Pancreas (tissue), 10 donors: Measurements from ENCODE around the gene PRKAR2B. TPM values are rescaled to one million over a fixed set of nuclear protein-coding genes. Genes with fewer than 3 reads are reported as not detected.
A peak's percentile ranks its signal among the peaks of the same experiment; 100 is the strongest.

ENCODE experiments used
- ATAC-seq, 4 donors: fragments of 200-7000 bp; cut with Tn5 transposase; one replicate each; pipeline versions ENCODE4 v1.8.0 to v1.9.1; 2020; ENCODE audit warnings: mild to moderate bottlenecking in 4 of 4, moderate library complexity in 4 of 4
- DNase-seq, 6 donors: peaks; one replicate each; pipeline ENCODE4 v3.0.0-alpha.2; 2020
- FAIRE-seq: peaks from 2 replicates; lab custom pipeline; 2012; peaks lifted over from hg19 to GRCh38; lab: Jason Lieb, UNC
- H3K27ac ChIP-seq, 4 donors: fragments of 200-600 bp; sonication (generic); 1 replicate in 3 of 4; 2 replicates in 1 of 4; pipeline versions ENCODE4 v1.5.0 to v1.8.0; 2020
- H3K27me3 ChIP-seq, 4 donors: fragments of 200-600 bp; one replicate each; pipeline ENCODE4 v1.8.0; 2021
- H3K36me3 ChIP-seq, 3 donors: fragments of 200-600 bp; sonication (generic) in 1 of 3; one replicate each; pipeline versions ENCODE4 v1.5.0 to v1.8.0; 2020 to 2021
- H3K4me1 ChIP-seq, 3 donors: fragments of 200-600 bp; one replicate each; pipeline ENCODE4 v1.8.0; 2021
- H3K4me3 ChIP-seq, 4 donors: fragments of 200-600 bp; sonication (generic) in 2 of 4; one replicate each; pipeline versions ENCODE4 v1.5.0 to v1.8.0; 2020 to 2021
- H3K9me3 ChIP-seq, 4 donors: fragments of 200-600 bp; one replicate each; pipeline ENCODE4 v1.8.0; 2021
- WGBS, 2 donors: extraction: QIAGEN DNeasy Blood & Tissue Kit; methylation state at CpG; one replicate each; pipeline ENCODE4 v1.1.7; 2013; 5-methylcytosine and 5-hydroxymethylcytosine counted together
- intact Hi-C, 3 donors: fragments of 100-400 bp; cut with DNase I; formaldehyde crosslinking; loops; one replicate each; pipeline versions ENCODE4 v1.11.1 to v1.14.2; 2022
- polyA plus RNA-seq, 2 donors: library from polyadenylated mRNA; stranded (reverse); fragments of 200-250 nt; gene quantifications; one replicate each; pipeline ENCODE4 v1.2.3, GENCODE V29; 2013
- total RNA-seq, 6 donors: library from RNA; stranded (reverse); fragmentation: NEBNext Ultra II Directional in 4 of 6; extraction: Animal tissue kit (Norgen Biotek cat#: 25700) in 4 of 6; gene quantifications; one replicate each; pipeline versions ENCODE4 v1.2.1 to v1.2.4, GENCODE V29; 2021 to 2023
- TF ChIP-seq, protein P1 (sequence below), 4 donors: fragments of 200-600 bp; sonication (generic) in 3 of 4; IDR thresholded peaks; one replicate each; pipeline versions ENCODE4 v1.5.0 to v1.8.0; 2021; ENCODE audit warnings: antibody characterized with exemption in 4 of 4
- donor health status: healthy with polysubstance abuse.
- donor health status: DM: no; HTN: no; CAD: no; lungs with moderate emphysema.
- donor health status: DM: no; HTN: no; CAD: no.
- donor health status: control.
- donor health status: control.
- donor health status: Bipolar disorder and iron deficiency.
- donor health status: DM: yes; HTN: yes; CAD: no.
- donor health status: DM: no; HTN: no; CAD: no.
- donor health status: DM: no; HTN: no; CAD: no.
- donor health status: DM: yes; HTN: yes; CAD: no.

Gene PRKAR2B
- total and polyA plus RNA-seq, 8 donors, result 5.8 to 9.9 (median 7.6) TPM

DNA sequence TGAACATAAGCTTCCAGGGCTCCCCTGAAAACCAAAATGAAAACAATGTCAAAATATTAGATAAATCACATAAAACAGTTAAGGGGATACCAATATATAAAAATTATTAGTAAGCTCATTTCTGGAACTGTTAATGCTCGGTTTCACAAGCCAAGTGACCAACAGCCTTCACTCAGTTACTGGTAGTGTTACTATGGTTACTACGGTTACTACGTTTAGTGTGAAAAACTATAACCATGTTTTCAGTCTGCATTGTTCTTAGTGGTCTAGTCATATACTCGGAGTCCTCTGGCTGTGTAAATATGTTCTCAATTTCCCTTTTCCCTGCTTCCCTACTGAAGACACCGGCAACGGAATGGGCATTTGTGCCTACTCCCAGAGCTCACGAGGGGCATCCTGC, 159.1 kb downstream of the PRKAR2B start:
- no peak for FAIRE-seq
- no peaks in the 10 kb centered on the region for H3K27me3 ChIP-seq
- H3K36me3 ChIP-seq, result peaks cover 2 to 41% (median 11%) of the 10 kb centered on the region in 3 donors
- H3K27ac ChIP-seq, result no peak overlapping the region
- no peaks in the 10 kb centered on the region for H3K9me3 ChIP-seq
- no peak for ATAC-seq
- intact Hi-C loops, result no loop called here
- peaks cover 0 to 16% (median 0%) of the 10 kb centered on the region in 3 donors for H3K4me1 ChIP-seq
- TF ChIP-seq, protein P1, sequence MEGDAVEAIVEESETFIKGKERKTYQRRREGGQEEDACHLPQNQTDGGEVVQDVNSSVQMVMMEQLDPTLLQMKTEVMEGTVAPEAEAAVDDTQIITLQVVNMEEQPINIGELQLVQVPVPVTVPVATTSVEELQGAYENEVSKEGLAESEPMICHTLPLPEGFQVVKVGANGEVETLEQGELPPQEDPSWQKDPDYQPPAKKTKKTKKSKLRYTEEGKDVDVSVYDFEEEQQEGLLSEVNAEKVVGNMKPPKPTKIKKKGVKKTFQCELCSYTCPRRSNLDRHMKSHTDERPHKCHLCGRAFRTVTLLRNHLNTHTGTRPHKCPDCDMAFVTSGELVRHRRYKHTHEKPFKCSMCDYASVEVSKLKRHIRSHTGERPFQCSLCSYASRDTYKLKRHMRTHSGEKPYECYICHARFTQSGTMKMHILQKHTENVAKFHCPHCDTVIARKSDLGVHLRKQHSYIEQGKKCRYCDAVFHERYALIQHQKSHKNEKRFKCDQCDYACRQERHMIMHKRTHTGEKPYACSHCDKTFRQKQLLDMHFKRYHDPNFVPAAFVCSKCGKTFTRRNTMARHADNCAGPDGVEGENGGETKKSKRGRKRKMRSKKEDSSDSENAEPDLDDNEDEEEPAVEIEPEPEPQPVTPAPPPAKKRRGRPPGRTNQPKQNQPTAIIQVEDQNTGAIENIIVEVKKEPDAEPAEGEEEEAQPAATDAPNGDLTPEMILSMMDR (IDR thresholded peaks at IDR 0.05), result no peak
- H3K4me3 ChIP-seq, result no peak overlapping the region
- 87 to 91% methylated on average over 7 of the region's 7 CpGs for WGBS, 2 donors
- no peak for DNase-seq

DNA sequence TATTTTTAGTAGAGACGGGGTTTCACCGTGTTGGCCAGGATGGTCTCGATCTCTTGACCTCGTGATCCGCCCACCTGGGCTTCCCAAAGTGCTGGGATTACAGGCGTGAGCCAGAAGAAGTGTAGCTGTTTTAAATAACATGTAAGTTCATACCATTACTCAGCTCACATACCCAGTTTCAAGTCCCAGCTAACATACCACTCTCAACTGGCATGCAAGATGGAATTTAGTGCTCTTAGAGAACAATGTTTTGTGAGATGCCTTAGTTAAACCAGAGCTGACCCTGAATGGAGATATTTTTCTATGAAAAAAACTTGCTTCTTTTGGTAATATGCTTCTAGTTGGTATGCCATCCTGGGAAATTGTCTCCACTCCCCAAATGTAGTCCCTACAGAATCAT, 161.6 kb downstream of the PRKAR2B start:
- no peak for ATAC-seq
- Histone ChIP-seq H3K4me1 (no peaks in the 10 kb centered on the region), H3K36me3 (peaks cover 2 to 34% (median 11%) of the 10 kb centered on the region in 3 donors), H3K27me3 (no peaks in the 10 kb centered on the region), H3K27ac (no peak overlapping the region), H3K4me3 (no peak overlapping the region), H3K9me3 (no peaks in the 10 kb centered on the region)
- no peak for DNase-seq
- TF ChIP-seq, protein P1 (IDR thresholded peaks at IDR 0.05), result no peak
- intact Hi-C loops, result no loop called here
- FAIRE-seq, result no peak
- 98 to 99% methylated on average over 6 of the region's 6 CpGs for WGBS, 2 donors

DNA sequence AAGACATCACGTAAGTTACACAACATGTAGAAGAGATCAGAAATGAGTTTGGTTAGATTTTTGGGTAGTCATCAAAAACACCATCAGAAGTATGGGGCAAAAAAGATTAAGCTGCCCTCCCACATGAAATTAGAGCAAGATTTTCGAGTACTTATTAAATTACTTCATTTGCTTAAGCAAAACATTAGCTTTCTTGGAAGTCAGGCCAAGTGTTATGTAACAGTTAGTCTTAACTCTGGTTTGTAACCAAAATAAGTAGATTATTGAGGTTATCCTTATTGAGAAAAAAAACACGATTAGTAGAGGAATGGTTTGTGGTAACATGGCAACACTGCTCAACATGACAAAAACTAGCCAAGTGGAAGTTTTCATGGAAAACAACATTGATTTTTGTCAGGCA, 162.2 kb downstream of the PRKAR2B start:
- WGBS, 2 donors, result 42 to 48% methylated on average over 3 of the region's 3 CpGs
- peaks cover 0 to 28% (median 11%) of the 10 kb centered on the region in 3 donors for H3K36me3 ChIP-seq
- H3K27me3 ChIP-seq, result no peaks in the 10 kb centered on the region
- DNase-seq (no peak), ATAC-seq (no peak), FAIRE-seq (no peak)
- no peaks in the 10 kb centered on the region for H3K9me3 ChIP-seq
- H3K4me1 ChIP-seq, result no peaks in the 10 kb centered on the region
- no peak overlapping the region for H3K4me3 ChIP-seq
- intact Hi-C loops, result no loop called here
- TF ChIP-seq, protein P1 (IDR thresholded peaks at IDR 0.05), result no peak
- no peak overlapping the region for H3K27ac ChIP-seq

DNA sequence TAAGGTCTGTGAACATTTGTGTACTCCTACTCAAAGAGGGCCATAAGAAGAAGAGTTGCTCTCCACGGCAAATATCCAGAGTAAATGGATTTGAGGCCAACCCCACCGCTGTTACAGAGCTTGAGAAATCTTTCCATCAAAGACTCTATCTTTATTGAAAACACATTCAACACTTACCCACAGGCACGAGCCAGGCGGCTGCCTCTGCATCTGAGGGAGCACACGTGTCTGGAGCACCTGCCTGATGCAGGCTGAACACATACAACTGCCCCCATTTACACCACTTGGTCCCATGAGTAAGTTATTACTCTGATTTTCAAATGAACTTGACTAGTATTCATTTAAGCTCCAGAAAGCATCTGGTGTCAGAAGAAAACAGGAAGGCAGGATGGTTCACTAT, 163.0 kb downstream of the PRKAR2B start:
- Histone ChIP-seq H3K27ac (no peak overlapping the region), H3K4me1 (no peaks in the 10 kb centered on the region), H3K36me3 (peaks cover 0 to 22% (median 11%) of the 10 kb centered on the region in 3 donors), H3K9me3 (no peaks in the 10 kb centered on the region), H3K27me3 (no peaks in the 10 kb centered on the region), H3K4me3 (no peak overlapping the region)
- ATAC-seq (no peak), DNase-seq (no peak), FAIRE-seq (no peak)
- 94 to 96% methylated on average over 5 of the region's 5 CpGs for WGBS, 2 donors
- TF ChIP-seq, protein P1 (IDR thresholded peaks at IDR 0.05), result no peak
- intact Hi-C loops, result no loop called here

DNA sequence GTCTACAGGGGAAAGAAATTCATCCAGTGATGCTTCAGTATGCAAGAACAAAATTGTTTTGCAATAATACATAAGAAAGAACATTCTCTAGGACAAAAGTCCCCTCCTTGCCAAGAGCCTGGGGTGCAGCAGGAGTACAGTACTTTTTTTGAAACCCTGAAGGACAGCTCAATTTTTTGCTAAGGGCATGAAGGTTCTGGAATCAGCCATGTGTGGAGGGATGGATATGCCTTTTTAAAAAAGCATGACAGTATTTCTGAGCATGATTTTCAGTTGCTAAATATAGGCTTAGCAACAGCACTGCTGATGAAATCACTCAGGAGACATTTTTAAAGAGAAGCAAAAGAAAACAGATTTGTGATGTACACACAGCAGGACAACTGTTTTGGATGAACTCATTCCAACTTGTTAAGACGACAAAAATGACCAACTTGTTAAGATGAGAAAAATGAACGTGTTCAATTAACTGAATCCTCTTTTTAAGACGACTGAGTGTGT, 163.6 kb downstream of the PRKAR2B start:
- ATAC-seq (peak in 1 of 4 donors; percentile 10), DNase-seq (no peak), FAIRE-seq (no peak)
- TF ChIP-seq, protein P1 (IDR thresholded peaks at IDR 0.05), result no peak
- Histone ChIP-seq H3K27me3 (no peaks in the 10 kb centered on the region), H3K36me3 (peaks cover 0 to 22% (median 11%) of the 10 kb centered on the region in 3 donors), H3K27ac (no peak overlapping the region), H3K9me3 (no peaks in the 10 kb centered on the region), H3K4me1 (no peaks in the 10 kb centered on the region), H3K4me3 (no peak overlapping the region)
- WGBS, 2 donors, result 75 to 79% methylated on average over 3 of the region's 3 CpGs
- intact Hi-C loops, result no loop called here
